ENCODE measurements around the gene SPHK1.

Gene SPHK1

DNA sequence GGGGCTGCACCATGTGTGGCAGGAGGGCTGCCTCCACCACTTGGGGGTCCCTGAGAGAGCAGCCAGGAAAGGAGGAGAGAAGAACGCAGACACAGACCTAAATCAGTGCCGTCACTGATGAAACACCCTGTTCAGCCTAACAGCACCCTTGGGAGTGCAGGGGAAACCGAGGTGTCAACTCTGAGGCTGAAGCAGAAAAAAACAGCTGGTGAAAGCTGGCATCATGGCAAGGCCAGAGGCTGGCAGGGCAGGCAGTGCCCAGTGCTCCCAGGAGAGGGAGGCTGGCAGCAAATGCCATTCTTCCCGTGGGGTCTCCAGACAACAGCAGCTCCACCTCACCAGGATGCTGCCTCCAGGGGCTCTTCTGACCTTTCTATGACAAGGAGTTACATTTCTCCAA, 23.1 kb downstream of the SPHK1 start:
- DNase-seq (ENCODE audit: low spot score): no peak

DNA sequence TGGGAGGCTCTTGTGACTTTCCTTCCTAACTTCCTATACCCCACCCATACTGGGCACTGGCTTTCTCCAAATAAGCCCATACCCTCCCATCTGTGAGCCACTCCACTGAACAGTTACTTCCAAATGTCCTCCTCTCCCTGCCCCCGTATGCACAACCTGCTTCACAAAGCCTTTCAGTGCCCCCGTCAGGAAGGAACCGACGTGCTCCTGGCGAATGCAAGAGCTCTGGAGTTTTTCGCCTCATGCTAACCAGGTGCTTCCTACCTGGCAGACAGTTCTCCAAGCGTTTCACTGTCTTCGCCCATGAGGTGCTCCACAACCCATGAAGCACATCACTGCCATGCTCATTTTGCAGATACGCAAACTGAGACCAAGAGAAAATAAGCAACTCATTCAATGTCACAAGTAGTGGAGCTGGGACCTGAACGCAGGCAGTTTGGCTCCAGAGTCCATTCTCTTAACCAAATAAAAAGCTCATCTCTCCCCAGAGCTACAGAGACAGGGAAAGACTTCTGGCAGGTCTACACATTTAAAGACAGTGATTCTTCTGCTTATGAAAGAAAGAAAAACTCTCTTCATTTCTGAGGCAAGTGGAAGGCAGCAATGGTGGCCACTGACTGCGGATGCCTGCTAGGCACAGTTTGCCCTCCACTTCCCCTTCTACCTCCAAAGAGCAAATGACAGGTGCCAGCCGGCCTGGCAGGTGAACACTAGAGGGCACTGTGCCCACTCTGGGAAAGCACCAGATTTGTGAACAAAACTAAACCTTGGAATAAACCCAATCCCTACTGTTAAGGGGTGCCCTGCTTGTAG, 23.8 kb downstream of the SPHK1 start:
- peak; percentile 84 for DNase-seq (ENCODE audit: low spot score)

DNA sequence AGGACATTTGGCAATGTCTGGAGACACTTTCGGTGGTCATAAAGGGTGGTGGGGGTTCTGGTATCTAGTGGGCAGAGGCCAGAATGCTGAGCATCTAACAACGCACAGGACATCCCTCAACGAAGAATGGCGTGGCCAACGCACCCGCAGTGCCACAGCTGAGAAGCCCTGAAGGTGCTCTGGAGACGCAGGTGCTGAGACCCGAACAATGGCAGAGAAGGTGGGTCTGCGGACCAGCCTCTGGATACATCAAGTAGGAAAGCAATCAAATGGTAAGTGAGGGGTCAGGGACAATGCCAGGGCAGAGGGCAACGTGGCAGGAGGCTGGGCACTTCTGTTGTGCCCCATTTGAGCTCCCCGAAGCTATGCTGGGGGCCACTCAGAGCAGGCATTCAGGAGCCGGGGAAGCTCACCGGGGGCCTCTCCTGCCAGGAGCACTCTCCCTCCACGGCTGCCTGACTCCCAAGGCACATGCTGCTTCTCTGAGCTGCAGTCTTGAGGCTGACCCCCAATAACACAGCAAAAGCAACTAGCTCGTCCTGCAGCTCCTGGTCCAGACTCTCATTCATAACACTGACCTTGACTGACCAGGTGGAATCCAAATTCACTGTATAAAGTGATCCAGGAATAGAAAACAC, 26.0 kb downstream of the SPHK1 start:
- no peak for DNase-seq (ENCODE audit: low spot score)

DNA sequence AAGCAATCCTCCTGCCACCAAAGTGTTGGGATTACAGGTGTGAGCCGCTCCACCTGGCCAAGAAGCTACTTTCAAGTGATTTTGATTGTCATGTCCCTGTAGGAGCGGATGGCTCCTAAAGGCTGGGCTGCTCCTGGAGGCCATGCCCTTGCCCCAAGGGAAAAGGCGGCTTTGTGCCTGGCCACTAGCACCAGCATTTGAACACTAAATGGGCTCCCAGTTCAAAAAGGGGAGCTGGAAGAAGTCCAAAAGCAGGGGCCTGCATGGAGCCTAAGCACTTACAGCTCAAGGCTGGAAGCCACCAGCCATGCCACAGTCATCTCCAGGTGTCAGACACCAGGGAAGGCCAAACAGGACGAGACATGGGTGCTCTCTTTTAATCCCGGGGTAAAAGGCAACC, 26.8 kb downstream of the SPHK1 start:
- DNase-seq (ENCODE audit: low spot score): no peak

DNA sequence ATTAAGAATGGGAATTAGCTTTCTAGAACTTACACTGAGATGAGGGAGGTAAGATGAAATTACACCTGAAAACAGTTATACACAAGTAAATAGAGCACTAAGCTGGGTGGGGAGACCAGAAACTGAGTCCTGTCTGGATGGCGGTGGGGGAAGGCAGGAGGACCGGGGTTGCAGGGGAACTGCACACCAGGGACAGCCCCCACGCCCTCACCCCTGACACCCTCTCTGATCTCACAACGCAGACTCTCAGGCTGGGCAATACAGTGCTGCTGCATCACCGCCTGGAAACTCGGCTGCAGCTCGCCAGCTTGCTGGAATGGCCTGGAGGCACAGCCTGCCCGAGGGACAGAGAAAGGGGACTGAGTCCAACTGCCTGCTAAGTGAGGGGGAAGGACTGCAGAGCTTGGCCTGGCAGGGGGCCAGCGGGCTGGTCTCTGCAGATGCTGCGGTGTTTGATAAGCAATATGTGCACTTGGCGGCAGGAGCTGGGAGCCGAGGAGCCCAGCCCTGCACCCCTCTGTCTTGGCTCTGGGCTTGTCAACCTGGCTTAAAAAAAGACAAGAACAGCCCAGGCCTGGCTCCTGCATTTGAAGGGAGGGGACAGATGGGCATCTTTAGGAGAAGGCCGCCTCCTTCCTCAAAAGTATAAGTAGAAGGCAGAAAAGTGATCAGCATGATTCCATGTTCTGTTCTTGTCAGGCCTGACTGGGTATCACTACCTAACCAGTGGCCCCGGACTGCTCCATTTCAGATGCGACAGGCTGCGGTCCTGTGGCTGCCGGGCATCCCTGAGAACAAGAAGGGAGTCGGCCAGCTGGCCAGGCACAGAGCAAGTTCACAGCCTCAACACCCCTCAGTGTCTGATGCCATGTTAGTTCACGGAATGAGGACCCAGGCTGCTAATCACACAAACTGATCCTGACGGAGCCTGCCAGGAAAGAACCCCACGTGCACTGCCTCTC, 30.2 kb downstream of the SPHK1 start:
- no peak for DNase-seq (ENCODE audit: low spot score)

DNA sequence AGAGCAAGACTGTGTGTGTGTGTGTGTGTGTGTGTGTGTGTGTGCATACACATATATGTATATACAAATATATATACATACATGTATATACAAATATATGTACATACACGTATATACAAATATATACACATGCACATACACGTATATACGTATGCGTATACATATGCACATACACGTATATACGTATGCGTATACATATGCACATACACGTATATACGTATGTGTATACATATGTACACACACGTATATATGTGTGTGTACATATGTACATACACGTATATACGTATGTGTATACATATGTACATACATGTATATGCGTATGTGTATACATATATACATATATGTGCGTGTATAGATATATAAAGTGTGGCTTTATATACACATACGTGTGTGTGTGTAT, 31.4 kb downstream of the SPHK1 start:
- DNase-seq (ENCODE audit: low spot score): no peak

DNA sequence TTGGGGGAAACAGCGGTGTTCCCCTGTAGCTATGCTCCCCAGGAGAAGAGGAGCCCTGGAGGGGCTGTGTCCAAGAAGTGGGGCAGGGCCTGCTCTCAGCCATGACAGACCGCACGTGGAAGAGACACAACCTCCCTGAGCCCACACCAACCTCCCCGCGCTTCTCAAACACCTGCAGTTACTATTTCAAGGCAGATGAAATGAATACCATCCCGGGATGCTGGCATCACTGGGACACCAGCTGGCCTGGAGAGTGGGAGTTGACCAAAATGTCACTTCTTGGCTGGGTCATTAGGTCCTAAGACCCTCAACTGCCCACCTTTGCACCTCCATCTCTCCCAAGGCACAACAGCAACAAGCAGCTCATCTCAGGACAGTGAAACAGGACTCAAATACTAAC, 32.0 kb downstream of the SPHK1 start:
- DNase-seq (ENCODE audit: low spot score): no peak

DNA sequence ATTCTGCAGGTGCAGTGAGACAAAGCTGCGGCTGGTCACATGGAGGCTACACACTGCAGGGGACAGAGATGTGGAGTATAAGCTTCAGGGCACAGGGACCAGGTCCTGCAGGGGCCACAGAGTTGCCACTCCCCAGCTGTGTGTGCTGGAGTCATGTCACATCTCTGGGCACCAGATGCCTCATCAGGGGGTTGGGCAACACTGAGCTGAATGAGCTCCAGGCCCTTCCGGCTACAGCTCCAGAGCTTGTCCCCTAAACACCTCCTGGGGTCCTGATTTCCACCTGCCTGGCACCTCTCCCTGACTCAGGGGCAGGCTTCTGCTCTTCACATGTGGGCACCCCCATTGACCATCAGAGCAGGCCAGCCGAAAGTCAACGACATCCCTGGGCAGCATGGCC, 32.5 kb downstream of the SPHK1 start:
- DNase-seq (ENCODE audit: low spot score): no peak

DNA sequence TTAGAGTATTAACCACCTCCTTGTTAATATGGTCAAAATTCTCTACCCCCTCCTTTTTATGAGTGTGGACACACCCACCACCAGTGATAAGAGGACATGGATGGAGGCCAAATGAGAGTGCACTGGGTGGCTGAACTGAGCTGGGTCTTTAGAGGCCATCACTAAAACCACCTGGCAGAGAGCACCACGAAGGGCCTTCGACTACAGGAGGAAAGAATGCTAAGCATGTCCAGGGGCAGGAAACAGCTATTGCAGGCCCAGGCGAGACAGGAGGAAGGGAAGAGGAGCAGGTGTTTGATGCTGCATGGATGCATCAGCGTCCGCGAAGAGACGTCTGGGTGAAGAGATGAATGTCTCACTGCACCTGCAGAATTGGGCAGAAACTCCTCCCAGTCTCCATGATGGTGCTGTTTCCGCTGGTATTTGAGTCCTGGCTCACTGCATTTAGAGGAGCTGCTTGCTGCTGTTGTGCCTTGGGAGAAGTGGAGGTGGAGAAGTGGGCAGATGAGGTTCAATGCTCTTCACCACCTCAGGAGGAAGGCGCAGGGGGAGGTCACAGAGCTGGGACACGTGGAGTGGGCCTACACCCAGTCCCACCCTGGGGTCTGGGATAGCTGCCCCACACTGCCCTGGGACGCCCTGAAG, 33.2 kb downstream of the SPHK1 start:
- DNase-seq (ENCODE audit: low spot score): no peak

DNA sequence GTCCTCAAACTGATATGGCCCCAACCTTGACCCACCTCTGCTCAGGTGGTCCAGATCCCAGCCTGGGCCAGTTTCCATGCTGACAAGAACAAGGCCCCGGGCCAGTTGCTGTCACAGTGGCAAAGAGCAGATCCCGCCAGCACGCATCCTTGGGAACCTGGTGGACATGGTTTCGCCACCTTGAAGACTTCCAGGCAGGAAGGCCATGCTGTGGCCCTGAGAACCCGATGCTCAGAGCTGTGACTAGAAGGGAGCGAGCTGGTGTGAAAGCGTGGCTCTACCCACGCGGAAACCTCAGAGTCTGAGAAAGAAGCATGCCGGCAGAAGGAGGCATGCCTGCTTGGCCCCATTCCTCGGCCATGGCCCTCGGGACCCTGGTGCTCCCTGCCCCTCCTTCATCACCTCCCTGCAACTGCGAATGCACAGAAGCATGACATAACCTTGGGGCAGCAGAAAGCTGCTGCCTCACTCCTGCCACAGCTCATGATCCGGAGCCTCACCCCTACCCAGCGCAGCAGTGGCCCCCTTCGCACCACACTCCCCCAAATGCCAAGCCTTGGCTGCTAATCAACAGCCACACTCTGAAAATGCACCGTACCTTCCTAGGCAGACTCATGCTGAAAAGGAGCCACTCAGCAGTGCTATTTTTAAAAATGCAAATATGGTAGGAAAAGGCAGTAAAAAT, 35.3 kb downstream of the SPHK1 start:
- no peak for DNase-seq (ENCODE audit: low spot score)

DNA sequence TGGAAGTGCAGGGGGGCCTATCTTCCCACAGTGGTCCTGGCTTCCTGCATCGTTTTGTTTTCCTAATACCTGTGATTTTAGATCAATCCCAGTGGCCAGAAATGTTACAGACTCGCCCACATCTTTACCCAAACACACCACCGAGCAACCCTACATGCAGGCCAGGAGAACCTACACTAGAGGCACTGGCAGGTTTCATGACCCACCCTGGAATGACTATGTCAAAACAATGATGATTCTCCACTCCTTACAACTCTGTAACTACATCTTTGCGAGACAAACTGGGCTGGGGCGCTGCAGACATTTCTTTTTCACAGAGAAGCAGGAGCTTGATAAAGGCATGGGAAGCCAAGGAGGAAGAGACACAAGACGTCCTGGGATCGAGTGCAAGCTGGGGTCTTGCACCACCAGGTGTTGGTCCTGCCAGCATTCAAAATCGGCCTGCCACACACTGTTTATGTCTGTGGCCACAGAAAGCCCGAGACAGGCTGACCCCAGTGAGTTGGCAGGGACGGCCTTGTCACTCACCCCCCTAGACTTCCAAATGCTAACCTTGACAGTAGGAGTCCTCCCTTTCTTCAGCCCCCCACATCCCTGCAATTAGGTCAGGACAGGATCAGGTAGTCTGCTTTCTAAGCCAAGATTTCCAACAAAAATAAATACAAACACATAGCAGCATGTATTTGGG, 36.1 kb downstream of the SPHK1 start:
- no peak for DNase-seq (ENCODE audit: low spot score)

DNA sequence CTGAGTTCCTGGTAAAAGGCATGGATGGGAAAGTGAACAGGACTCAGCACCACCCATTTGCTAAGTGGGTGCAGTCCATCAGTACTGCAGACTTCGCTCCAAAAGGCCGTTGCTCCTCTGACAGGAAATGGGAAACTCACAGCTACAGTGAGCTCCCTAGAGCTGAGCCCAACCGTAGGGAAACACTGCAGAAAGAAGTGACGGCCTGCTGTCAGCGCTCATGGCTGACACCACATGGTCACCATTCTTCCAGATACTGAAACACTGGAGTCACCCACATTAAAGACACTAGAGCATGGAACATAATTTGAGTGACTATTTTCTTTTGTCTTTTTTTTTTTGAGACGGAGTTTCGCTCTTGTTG, 36.6 kb downstream of the SPHK1 start:
- DNase-seq (ENCODE audit: low spot score): no peak

DNA sequence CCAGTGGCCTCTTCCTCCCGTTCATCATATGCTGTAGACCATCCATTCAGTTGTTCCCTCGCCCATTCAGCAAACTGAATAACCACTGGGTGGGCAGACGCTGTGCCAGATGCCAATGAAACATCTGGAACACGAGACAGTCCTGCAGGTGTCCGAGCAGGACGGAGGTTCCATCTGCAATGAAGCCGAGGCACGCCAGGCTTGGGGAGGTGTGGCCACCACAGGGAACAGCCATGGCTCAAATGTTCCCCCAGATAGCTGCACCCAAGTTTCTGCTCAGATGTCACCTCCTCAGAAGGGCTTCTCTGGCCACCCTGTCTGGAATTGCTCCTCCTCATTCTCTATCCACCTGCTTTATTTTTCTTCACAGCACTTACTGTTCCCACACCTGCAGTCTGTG, 38.0 kb downstream of the SPHK1 start:
- DNase-seq (ENCODE audit: low spot score): no peak

DNA sequence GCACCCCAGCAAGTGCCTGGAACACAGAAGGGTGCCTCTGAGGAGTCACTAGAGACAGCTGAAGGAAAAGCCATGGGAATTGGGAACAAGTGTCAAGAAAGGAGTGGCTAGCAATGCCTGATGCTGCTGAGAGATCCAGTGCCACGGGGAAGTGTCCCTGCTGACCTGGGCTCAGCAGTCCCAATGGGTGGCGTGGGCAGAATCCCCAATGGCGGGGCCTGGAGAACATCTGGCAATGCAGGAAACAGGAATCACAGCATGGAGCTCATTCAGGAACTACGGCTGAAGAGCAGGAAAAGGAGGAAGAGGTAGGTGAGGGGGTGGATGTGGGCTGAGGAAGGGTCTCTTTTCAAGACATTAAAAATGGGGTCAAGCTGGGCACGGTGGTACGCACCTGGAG, 38.5 kb downstream of the SPHK1 start:
- DNase-seq (ENCODE audit: low spot score): no peak

DNA sequence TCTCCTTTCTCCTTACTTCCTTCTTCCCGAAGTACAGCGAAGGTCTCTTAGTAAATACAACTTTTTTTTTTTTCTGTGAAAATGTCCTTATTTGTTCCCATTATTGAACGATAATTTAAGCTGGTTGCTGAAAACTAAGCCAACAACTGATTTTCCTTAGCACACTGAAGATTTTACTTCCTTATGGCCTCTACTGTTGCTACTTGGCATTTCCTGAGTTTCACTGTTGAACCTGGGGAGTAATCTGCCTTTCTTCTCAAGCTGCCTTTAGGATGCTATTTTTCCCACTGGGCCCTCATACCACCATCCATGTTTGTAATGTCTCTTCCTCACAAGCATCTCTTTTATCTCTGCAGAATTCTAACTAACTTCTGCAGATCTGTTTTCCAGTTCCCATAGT, 42.4 kb downstream of the SPHK1 start:
- no peak for DNase-seq (ENCODE audit: low spot score)

DNA sequence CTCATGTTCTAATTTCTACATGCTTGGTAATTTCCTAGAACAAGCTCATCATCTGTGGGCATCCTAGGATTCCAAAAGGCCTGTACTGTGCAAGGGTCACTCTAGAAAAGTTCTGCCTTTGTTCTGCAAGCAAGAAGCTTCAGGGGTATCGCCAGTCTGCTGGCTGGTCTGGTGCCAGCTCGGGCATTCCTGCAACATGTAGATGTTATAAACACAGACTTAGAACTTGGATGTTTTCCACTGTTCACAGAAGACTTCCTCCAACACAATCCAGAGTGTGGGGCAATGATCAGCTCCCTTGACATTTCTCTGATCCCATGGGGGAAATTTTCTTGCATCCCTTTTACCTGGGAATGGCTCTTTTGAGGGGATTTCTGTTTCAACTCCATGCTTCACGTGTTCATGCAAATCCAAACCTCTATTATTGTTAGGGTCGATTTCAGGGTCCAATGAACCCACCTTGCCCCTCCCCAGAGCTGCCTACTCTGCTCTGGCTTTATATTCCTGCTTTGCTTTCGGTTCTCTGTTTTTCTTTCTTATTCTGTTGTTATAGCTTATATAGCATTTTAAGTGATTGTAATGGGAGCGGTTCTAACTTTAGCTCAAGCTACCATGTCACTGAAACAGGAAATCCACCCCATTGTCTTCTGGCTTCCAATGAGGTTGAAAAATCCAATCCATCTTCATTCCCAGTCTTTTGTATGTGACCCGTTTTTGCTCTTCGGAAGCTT, 43.3 kb downstream of the SPHK1 start:
- DNase-seq (ENCODE audit: low spot score): peak; percentile 56

DNA sequence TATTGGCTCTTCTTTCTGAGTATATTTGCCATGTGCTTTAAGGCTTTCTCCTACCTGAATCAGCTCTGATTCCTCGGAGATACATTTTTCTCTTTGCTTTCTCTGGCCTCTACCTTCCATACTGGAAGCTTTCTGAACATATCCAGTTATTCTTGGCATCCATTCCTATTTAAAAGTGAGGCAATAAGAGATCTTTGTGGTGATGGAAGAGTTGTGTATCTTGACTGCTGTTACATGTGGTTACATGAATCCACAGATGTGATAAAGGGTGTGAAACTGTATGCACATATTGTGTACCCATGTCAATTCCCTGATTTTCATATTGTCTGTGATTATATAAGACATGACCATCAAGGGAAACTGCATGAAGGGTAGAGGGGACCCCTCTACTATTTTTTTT, 44.1 kb downstream of the SPHK1 start:
- no peak for DNase-seq (ENCODE audit: low spot score)

DNA sequence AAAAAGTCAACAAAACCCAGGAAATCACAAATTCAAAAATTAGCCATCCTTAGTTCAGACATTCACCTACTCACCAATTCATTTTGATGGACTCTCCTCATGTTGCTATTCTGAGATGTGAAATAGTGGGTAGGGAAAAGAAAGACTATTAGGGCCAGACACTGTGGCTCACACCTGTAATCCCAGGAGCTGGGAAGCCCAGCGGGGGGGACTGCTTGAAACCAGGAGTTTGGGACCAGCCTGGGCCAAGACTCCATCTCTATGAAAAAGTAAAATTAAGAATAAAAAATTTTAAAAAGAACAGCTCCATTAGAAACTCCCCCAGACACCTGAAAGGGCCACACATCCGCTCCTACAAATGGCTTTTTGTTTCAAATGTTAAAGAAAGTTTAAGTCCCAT, 47.1 kb downstream of the SPHK1 start:
- DNase-seq (ENCODE audit: low spot score): no peak

DNA sequence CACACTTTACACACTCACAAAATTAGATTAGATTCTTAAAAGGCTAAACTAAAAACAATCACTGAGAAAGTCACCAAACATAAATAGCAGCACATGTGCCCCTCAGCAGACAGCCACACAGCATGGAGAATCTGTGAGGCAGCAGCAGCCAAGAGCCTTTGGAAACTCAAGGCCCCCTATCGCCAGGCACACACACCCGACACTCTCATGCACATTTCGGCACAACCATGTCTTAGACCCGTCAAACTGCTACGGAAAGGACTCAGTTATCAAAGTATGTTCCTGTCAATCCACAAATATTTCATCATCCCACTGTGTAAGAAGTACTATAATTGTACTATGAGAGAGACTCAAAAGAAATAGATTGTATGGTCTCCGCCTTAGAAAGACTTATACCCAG, 47.6 kb downstream of the SPHK1 start:
- no peak for DNase-seq (ENCODE audit: low spot score)

DNA sequence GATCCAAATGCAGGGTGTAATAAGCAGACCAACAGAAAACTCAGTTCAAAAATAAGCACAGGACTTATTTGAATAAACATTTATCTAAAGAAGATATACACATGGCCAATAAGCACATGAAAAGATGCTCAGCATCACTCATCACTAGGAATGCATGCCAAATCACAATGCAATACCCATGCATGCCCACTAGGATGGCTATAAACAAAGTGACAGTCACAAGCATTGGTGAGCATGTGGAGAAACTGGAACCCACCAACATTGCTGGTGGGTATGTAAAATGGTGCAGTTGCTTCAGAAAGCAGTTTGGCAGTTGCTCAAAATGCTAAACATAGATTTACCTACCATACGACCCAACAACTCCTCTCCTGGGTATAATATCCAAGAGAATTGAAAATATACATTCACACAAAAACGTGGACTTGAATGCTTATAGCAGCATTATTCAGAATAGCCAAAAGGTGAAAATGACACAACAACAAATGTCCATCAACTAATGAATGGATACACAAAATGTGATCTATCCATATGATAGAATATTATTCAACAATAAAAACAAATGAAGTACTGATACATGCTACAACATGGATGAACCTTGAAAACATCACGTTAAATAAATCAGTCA, 48.4 kb downstream of the SPHK1 start:
- DNase-seq (ENCODE audit: low spot score): no peak
